CD4-positive, alpha-beta T cell treated with Interleukin-15 for 1 hour (primary cell): ENCODE measurements around the gene PCDHGA8.
"Not testable (repeated sequence)": the region's sequence is repeated elsewhere in the genome, so short reads cannot be mapped to it uniquely, and the experiment has no call there.

Experiments
- DNase-seq: peaks from one replicate; pipeline ENCODE4 v3.0.0-alpha.2; 2020

The PCDHGA8 gene

GRCh38 chr5:141403387-141403786 lies 11.0 kb downstream of the PCDHGA8 start:
- DNase-seq: no peak

- peak; percentile 31 for DNase-seq
Measured at GRCh38 chr5:141407790-141408505, 15.5 kb downstream of the PCDHGA8 start, which contains the start of gene PCDHGB6. TSS of gene PCDHGB6 (plus strand) at chr5:141408021. CDS start at chr5:141408203, 182 bp downstream.

DNA sequence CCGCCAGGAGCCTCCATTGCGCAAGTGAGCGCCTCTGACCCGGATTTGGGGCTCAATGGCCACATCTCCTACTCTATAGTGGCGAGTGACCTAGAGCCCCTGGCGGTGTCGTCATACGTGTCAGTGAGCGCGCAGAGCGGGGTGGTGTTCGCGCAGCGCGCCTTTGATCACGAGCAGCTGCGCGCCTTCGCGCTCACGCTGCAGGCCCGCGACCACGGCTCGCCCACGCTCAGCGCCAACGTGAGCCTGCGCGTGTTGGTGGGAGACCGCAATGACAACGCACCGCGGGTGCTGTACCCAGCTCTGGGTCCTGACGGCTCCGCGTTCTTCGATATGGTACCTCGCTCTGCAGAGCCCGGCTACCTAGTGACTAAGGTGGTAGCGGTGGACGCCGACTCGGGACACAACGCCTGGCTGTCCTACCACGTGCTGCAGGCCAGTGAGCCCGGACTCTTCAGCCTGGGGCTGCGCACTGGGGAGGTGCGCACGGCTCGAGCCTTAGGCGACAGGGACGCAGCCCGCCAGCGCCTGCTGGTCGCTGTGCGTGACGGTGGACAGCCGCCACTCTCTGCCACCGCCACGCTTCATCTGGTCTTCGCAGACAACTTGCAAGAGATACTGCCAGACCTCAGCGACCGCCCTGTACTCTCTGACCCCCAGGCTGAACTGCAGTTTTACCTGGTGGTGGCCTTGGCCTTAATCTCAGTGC lies 17.3 kb downstream of the PCDHGA8 start:
- no peak for DNase-seq

DNA sequence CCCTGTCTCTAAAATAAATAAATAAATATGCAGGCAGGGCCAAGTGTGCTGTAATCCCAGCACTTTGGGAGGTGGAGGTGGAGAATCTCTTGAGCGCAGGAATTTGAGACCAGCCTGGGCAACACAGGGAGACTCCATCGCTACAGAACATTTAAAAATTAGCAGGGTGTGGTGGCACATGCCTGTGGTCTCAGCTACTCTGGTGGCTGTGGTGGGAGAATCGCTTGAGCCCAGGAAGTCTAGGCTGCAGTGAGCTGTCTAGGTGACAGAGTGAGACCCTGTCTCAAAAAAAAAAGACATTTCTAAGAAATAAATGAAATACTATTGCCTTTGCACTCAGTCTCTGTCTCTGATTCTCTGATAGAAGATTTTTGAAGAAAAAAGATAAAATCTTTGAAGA lies 19.1 kb downstream of the PCDHGA8 start:
- no peak for DNase-seq

DNA sequence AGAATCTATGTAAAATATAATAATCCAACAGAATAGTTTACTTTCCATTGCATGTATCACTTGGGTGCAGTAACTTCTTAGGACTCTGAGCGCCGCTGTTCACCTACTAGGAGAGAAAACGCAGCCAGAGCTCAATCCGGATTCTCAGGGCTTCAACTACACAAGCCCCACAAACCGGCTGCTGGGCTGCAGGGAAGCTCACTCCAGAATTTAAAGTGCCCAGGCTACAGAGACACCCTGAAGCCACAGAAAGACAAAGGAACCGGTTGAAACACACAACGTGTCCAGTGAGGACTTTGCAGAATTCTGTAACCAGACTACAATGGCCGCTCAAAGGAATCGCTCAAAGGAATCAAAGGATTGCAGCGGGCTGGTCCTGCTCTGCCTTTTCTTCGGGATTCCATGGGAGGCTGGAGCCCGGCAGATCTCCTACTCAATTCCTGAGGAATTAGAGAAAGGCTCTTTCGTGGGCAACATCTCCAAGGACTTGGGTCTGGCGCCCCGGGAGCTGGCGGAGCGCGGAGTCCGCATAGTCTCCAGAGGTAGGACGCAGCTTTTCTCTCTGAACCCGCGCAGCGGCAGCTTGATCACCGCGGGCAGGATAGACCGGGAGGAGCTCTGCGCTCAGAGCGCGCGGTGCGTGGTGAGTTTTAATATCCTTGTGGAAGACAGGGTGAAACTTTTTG lies 20.6 kb downstream of the PCDHGA8 start, which contains the start of gene PCDHGA10:
Gene PCDHGA10 (plus strand): TSS at position 134 of the 686 bp plus-strand sequence. CDS start 189 bp downstream, at position 323.
- DNase-seq: peak; percentile 45

DNA sequence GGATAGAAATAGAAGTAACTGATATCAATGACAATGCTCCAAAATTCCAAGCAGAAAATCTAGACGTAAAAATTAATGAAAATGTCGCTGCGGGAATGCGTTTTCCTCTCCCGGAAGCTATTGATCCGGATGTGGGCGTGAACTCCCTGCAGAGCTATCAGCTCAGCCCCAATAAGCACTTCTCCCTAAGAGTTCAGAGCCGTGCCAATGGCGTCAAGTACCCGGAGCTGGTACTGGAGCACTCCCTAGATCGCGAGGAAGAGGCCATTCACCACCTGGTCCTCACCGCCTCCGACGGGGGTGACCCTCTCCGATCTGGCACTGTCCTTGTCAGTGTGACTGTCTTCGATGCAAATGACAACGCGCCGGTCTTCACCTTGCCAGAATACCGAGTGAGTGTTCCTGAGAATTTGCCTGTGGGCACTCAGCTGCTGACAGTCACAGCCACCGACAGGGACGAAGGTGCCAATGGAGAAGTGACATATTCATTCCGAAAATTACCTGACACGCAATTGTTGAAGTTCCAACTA lies 21.2 kb downstream of the PCDHGA8 start:
- no peak for DNase-seq

DNA sequence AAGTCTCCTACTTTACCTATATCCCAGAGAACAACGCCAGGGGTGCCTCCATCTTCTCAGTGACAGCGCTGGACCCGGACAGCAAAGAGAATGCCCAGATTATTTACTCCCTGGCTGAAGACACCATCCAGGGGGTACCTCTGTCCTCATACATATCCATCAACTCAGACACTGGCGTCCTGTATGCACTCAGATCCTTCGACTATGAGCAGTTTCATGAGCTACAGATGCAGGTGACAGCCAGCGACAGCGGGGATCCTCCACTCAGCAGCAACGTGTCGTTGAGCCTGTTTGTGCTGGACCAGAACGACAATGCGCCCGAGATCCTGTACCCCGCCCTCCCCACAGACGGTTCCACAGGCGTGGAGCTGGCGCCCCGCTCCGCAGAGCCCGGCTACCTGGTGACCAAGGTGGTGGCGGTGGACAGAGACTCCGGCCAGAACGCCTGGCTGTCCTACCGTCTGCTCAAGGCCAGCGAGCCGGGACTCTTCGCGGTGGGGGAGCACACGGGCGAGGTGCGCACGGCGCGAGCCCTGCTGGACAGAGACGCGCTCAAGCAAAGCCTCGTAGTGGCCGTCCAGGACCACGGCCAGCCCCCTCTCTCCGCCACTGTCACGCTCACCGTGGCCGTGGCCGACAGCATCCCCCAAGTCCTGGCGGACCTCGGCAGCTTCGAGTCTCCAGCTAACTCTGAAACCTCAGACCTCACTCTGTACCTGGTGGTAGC lies 22.3 kb downstream of the PCDHGA8 start:
- not testable (repeated sequence) for DNase-seq

DNA sequence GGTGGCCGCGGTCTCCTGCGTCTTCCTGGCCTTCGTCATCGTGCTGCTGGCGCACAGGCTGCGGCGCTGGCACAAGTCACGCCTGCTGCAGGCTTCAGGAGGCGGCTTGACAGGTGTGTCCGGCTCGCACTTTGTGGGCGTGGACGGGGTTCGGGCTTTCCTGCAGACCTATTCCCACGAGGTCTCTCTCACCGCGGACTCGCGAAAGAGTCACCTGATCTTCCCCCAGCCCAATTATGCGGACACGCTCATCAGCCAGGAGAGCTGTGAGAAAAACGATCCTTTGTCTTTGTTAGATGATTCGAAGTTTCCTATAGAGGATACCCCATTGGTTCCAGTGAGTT lies 22.8 kb downstream of the PCDHGA8 start:
- not testable (repeated sequence) for DNase-seq

DNA sequence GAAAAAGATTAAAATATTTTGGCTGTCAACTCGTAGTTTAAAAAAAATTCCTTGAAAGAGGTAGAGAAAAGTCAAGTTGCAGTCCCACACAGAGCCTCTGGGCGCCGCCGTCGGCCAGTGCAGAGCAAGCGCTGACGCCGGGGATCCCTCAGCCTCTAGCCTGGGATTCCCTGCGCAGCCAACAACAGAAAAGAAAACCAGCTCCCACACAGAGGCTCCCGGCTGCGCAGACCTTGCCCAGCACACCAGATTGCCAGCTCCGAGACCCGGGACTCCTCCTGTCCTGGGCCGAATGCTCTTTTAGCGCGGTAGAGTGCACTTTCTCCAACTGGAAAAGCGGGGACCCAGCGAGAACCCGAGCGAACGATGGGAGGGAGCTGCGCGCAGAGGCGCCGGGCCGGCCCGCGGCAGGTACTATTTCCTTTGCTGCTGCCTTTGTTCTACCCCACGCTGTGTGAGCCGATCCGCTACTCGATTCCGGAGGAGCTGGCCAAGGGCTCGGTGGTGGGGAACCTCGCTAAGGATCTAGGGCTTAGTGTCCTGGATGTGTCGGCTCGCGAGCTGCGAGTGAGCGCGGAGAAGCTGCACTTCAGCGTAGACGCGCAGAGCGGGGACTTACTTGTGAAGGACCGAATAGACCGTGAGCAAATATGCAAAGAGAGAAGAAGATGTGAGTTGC lies 25.2 kb downstream of the PCDHGA8 start, which contains the start of gene PCDHGB7:
Gene PCDHGB7 (plus strand): TSS at position 184 of the 679 bp plus-strand sequence. CDS start 183 bp downstream, at position 367.
- DNase-seq: peak; percentile 48

DNA sequence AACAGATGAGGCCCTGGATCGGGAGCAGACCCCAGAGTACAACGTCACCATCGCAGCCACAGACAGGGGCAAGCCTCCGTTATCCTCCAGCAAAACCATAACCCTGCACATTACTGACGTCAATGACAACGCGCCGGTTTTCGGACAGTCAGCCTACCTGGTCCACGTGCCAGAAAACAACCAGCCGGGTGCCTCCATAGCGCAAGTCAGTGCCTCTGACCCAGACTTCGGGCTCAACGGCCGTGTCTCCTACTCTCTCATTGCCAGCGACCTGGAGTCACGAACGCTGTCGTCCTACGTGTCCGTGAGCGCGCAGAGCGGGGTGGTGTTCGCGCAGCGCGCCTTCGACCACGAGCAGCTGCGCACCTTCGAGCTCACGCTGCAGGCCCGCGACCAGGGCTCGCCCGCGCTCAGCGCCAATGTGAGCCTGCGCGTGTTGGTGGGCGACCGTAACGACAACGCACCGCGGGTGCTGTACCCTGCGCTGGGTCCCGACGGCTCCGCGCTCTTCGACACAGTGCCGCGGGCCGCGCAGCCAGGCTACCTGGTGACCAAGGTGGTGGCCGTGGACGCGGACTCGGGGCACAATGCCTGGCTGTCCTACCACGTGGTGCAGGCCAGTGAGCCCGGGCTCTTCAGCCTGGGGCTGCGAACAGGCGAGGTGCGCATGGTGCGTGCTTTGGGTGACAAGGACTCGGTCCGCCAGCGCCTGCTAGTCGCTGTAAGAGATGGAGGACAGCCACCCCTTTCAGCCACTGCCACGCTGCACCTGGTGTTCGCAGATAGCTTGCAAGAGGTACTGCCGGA lies 26.8 kb downstream of the PCDHGA8 start:
- DNase-seq: no peak

DNA sequence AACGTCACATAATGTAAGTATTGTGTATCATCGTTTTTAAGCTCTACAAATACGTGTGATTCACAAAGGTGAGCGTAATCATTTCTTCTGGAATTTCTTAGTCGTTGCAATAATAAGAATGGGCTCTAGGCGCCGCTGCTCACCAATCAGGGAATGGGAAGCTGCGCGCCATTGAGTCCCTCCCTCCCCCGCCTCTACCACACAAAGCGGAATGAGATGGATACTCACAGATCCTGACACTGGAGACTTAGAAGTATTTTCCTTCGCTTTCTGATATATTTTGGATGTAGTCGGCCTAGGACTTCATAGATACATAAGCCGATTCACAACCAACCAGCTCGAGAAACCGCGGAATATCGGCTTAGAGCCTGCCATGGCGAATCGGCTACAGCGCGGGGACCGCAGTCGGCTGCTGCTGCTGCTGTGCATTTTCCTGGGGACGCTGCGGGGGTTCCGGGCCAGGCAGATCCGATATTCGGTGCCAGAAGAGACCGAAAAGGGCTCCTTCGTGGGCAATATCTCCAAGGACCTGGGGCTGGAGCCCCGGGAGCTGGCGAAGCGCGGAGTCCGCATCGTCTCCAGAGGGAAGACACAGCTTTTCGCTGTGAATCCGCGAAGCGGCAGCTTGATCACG lies 28.5 kb downstream of the PCDHGA8 start, which contains the start of gene PCDHGA11:
Gene PCDHGA11 (plus strand): TSS at position 197 of the 634 bp plus-strand sequence. CDS start 177 bp downstream, at position 374.
- DNase-seq: peak; percentile 44

- no peak for DNase-seq
Measured at GRCh38 chr5:141421489-141421855, 29.0 kb downstream of the PCDHGA8 start.

- no peak for DNase-seq
Measured at GRCh38 chr5:141422742-141423291, 30.4 kb downstream of the PCDHGA8 start.

GRCh38 chr5:141427783-141428426 lies 35.5 kb downstream of the PCDHGA8 start:
- DNase-seq: no peak

GRCh38 chr5:141430332-141431113 lies 38.1 kb downstream of the PCDHGA8 start, which contains the start of gene PCDHGA12:
TSS of gene PCDHGA12 (plus strand) at chr5:141430507. CDS start at chr5:141430760, 253 bp downstream.
- DNase-seq: peak; percentile 33

GRCh38 chr5:141431286-141431685 lies 38.9 kb downstream of the PCDHGA8 start:
- no peak for DNase-seq

- DNase-seq: not testable (repeated sequence)
Measured at GRCh38 chr5:141432308-141432707, 39.9 kb downstream of the PCDHGA8 start.

GRCh38 chr5:141432726-141433125 lies 40.3 kb downstream of the PCDHGA8 start:
- DNase-seq: not testable (repeated sequence)
